GM12878 (cell line): Measurements from ENCODE around the gene MAP4K4. TPM values are rescaled to one million over a fixed set of nuclear protein-coding genes. Genes with fewer than 3 reads are reported as not detected.

Experiments used
- ATAC-seq: fragments of 200-7000 bp; cut with Tn5 transposase; 3 replicates; pipeline ENCODE4 v1.9.1; 2020; ENCODE audit warnings: mild to moderate bottlenecking, moderate library complexity
- BruUV-seq: library from RNA; stranded (reverse); fragments of 400-500 nt; replicated peaks from 2 replicates; lab custom pipeline; 2021; lab: Mats Ljungman, UMichigan
- CTCF ChIA-PET: fragments of 300-600 bp; sonication (Branson Sonifier 250); formaldehyde crosslinking; extraction: SDS; loops from one replicate; lab custom pipeline; 2021; ENCODE audit warnings: inconsistent platforms; lab: Yijun Ruan, JAX
- POLR2A ChIA-PET: fragments of 350-600 bp; formaldehyde crosslinking; extraction: SDS; loops from one replicate; lab custom pipeline; 2021; ENCODE audit warnings: inconsistent platforms; lab: Charles Lee
- RAD21 ChIA-PET: fragments of 300-600 bp; sonication (Branson Sonifier 250); formaldehyde crosslinking; loops from one replicate; lab custom pipeline; 2023; ENCODE audit warnings: antibody characterized with exemption; ENCODE audit not compliant: unreplicated experiment; lab: Charles Lee
- SMC1A ChIA-PET: fragments of 300-600 bp; sonication (Branson Sonifier 250); formaldehyde crosslinking; loops from one replicate; lab custom pipeline; 2023; ENCODE audit not compliant: unreplicated experiment, uncharacterized antibody; lab: Charles Lee
- DNase-seq: peaks from one replicate; pipeline ENCODE4 v3.0.0-alpha.2; 2011; ENCODE audit warnings: low read depth, low spot score
- FAIRE-seq: peaks from 3 replicates; lab custom pipeline; 2011; peaks lifted over from hg19 to GRCh38; lab: Jason Lieb, UNC
- H2AFZ ChIP-seq: 2 replicates; pipeline ENCODE4 v1.6.0; 2011; ENCODE audit warnings: low read depth, low read length, control low read depth; ENCODE audit not compliant: control insufficient read depth
- H3K27ac ChIP-seq: 2 replicates; pipeline ENCODE4 v1.5.1; 2011; ENCODE audit warnings: control low read depth; ENCODE audit not compliant: control insufficient read depth, insufficient read depth
- H3K27me3 ChIP-seq, 2 experiments: replicated peaks in 1 of 2; 2 replicates each; pipeline versions ENCODE4 v1.6.0 to v1.6.1; 2011; ENCODE audit warnings: low read length in 1 of 2; ENCODE audit not compliant: control insufficient read depth in 2 of 2, insufficient read depth in 2 of 2
- H3K36me3 ChIP-seq, 2 experiments: 2 replicates each; pipeline ENCODE4 v1.5.1; 2011; ENCODE audit warnings: low read length in 1 of 2; ENCODE audit not compliant: control insufficient read depth in 2 of 2, insufficient read depth in 2 of 2
- H3K4me1 ChIP-seq: 2 replicates; pipeline ENCODE4 v1.6.1; 2011; ENCODE audit warnings: mild to moderate bottlenecking, low read length, moderate library complexity, mixed read lengths; ENCODE audit not compliant: control insufficient read depth, insufficient read depth
- H3K4me2 ChIP-seq: 2 replicates; pipeline ENCODE4 v1.6.0; 2011; ENCODE audit warnings: control low read depth; ENCODE audit not compliant: control insufficient read depth, insufficient read depth
- H3K4me3 ChIP-seq: fragments of 200-600 bp; sonication (generic); 2 replicates; pipeline ENCODE4 v1.5.1; 2016
- H3K79me2 ChIP-seq: 2 replicates; pipeline ENCODE4 v1.6.0; 2011; ENCODE audit warnings: low read length; ENCODE audit not compliant: control insufficient read depth, insufficient read depth
- H3K9ac ChIP-seq: 2 replicates; pipeline ENCODE4 v1.8.0; 2011; ENCODE audit warnings: low read length, control low read depth, mixed read lengths; ENCODE audit not compliant: control insufficient read depth, insufficient read depth
- H3K9me3 ChIP-seq: replicated peaks from 3 replicates; pipeline ENCODE4 v1.5.1; 2011; ENCODE audit warnings: mild to moderate bottlenecking, low read length; ENCODE audit not compliant: control insufficient read depth, insufficient read depth
- H4K20me1 ChIP-seq: 2 replicates; pipeline ENCODE4 v1.6.0; 2011; ENCODE audit not compliant: control insufficient read depth, insufficient read depth
- E4F1 ChIP-seq: fragments of 450-650 bp; IDR thresholded peaks from 2 replicates; pipeline ENCODE4 v1.6.1; 2018; ENCODE audit warnings: borderline replicate concordance, mild to moderate bottlenecking; ENCODE audit not compliant: partially characterized antibody
- IKZF2 ChIP-seq, 2 experiments: fragments of 450-650 bp; IDR thresholded peaks; 2 replicates each; pipeline ENCODE4 v1.6.1; 2017; ENCODE audit warnings: mild to moderate bottlenecking in 2 of 2, moderate library complexity in 2 of 2
- MTA2 ChIP-seq: fragments of 450-650 bp; IDR thresholded peaks from 2 replicates; pipeline ENCODE4 v1.6.1; 2016; ENCODE audit warnings: low read depth, mild to moderate bottlenecking, moderate library complexity
- NFIC ChIP-seq: IDR thresholded peaks from 2 replicates; pipeline ENCODE4 v1.6.1; 2012; ENCODE audit warnings: low read depth, mild to moderate bottlenecking, inconsistent platforms, low read length, moderate library complexity
- RELA ChIP-seq: fragments of 450-650 bp; IDR thresholded peaks from 2 replicates; pipeline ENCODE4 v1.8.0; 2014; ENCODE audit warnings: borderline replicate concordance; ENCODE audit not compliant: partially characterized antibody
- WGBS: methylation state at CpG from one replicate; pipeline ENCODE4 v1.1.6; 2016; ENCODE audit warnings: low lambda C conversion rate; ENCODE audit not compliant: insufficient replicate concordance, insufficient coverage; ENCODE audit errors: missing lambda C conversion rate; 5-methylcytosine and 5-hydroxymethylcytosine counted together
- in situ Hi-C: fragments of 300-500 bp; cut with MboI; formaldehyde crosslinking; loops from 9 replicates; pipeline ENCODE4 v1.14.3; 2018; ENCODE audit warnings: mixed read lengths
- intact Hi-C: fragments of 100-400 bp; cut with micrococcal nuclease; formaldehyde crosslinking; loops from one replicate; pipeline ENCODE4 v1.14.2; 2022; ENCODE audit not compliant: unreplicated experiment
- polyA plus RNA-seq, 11 experiments: library from polyadenylated mRNA; depleted of rRNA in 4 of 11; unstranded in 6 of 11; stranded (reverse) in 5 of 11; fragments of >200 nt; fragmentation: Nextera tagmentation in 4 of 11; fragmentation: Illumina TruSeq in 1 of 11; extraction: Ambion mirVana in 4 of 11; extraction: Trizol in 1 of 11; gene quantifications; 1 replicate in 1 of 11; 2 replicates in 10 of 11; pipeline versions ENCODE4 v1.2.1 to v1.2.3, GENCODE V29; 2011 to 2016; ENCODE audit warnings: inconsistent platforms in 2 of 11, missing spikeins in 2 of 11, low read depth in 1 of 11
- total RNA-seq, 4 experiments: library from RNA; depleted of rRNA in 3 of 4; stranded (reverse); fragments of >200 nt in 3 of 4; fragmentation: Illumina TruSeq in 1 of 4; extraction: Trizol in 1 of 4; gene quantifications; 2 replicates each; pipeline versions ENCODE4 v1.2.1 to v1.2.3, GENCODE V29; 2013 to 2021

The MAP4K4 gene
- total and polyA plus RNA-seq, 10 of the 15 experiments (the other 5 are each of a cell fraction or from before 2014, with no cell fraction given), result 1.9 to 50.4 (median 9.7) TPM

- no peak for DNase-seq
- Histone ChIP-seq H3K27ac (no peak overlapping the region), H3K9ac (no peak overlapping the region), H3K79me2 (no peaks in the 10 kb centered on the region), H2AFZ (no peak overlapping the region), H4K20me1 (no peaks in the 10 kb centered on the region), H3K36me3 (no peaks in the 10 kb centered on the region), H3K27me3 (no peaks in the 10 kb centered on the region), H3K4me2 (no peak overlapping the region), H3K4me3 (no peak overlapping the region), H3K4me1 (no peaks in the 10 kb centered on the region), H3K9me3 (no peaks in the 10 kb centered on the region)
- SMC1A ChIA-PET, result interaction anchor here (0.6 to 1.9 kb wide), 5 partner anchors 12 to 215 kb away, joined by 3 to 7 read pairs (median 4); no protein-coding TSS in a partner anchor
- peak; percentile 57 for ATAC-seq
- RAD21 ChIA-PET, result interaction anchor here (1.3 kb wide), 1 partner anchor 37 kb away, joined by 4 read pairs; no protein-coding TSS in a partner anchor
- in situ Hi-C loops, result no loop called here
- CTCF ChIA-PET, result interaction anchor here (0.7 to 5.7 kb wide), 4 partner anchors 9 to 52 kb away, joined by 3 to 22 read pairs (median 3); no protein-coding TSS in a partner anchor
- no TSS peak for BruUV-seq
- POLR2A ChIA-PET, result interaction anchor here (0.6 to 2.0 kb wide), 2 partner anchors 13 to 101 kb away, joined by 3 to 5 read pairs; no protein-coding TSS in a partner anchor
- no peak for TF ChIP-seq RELA
- peak; percentile 29 to 52; a peak in 1 of 4 replicates for TF ChIP-seq IKZF2 (IDR thresholded peaks at IDR 0.05)
- TF ChIP-seq NFIC, result no peak
- peak; percentile 66; the same call in 1 of the 2 replicates for TF ChIP-seq MTA2
- no peak for TF ChIP-seq E4F1
- WGBS, result 94% methylated on average over 1 of the region's 1 CpG
- no peak for FAIRE-seq
- intact Hi-C loops, result no loop called here
Observed at GRCh38 chr2:101818531-101819451, 121.3 kb downstream of the MAP4K4 start.
